Measurements from ENCODE around the gene STAT5A. TPM values are rescaled to one million over a fixed set of nuclear protein-coding genes. Genes with fewer than 3 reads are reported as not detected.

Gene STAT5A
- total and polyA plus RNA-seq, 9 of the 15 experiments (the other 6 are each of a cell fraction or from before 2014, with no cell fraction given): 79.9 to 415 (median 196) TPM

- TF ChIP-seq ZNF639 (CRISPR knock-in tag; conservative IDR thresholded peaks at IDR 0.05 in 1 of 2, IDR thresholded peaks at IDR 0.05 in 1 of 2) (peak in 1 of 2 experiments; percentile 4; a peak in 1 of 4 replicates), ZFX (CRISPR knock-in tag; IDR thresholded peaks at IDR 0.05) (peak; percentile 11; the same call in 1 of the 2 replicates), JUND (IDR thresholded peaks at IDR 0.05; ENCODE audit: borderline replicate concordance, low read depth, low read length) (peak; percentile 25; the same call in 1 of the 2 replicates), JUND (tag; IDR thresholded peaks at IDR 0.05; ENCODE audit: borderline replicate concordance, low read depth, low read length) (no peak), ZNF592 (IDR thresholded peaks at IDR 0.05) (0 out of 2 replicates have a peak, but pooled peaks have one; percentile 6), BACH1 (tag; IDR thresholded peaks at IDR 0.05) (no peak), CGGBP1 (CRISPR knock-in tag; IDR thresholded peaks at IDR 0.05) (no peak), CREM (IDR thresholded peaks at IDR 0.05; ENCODE audit: low read depth) (peak; percentile 43; the same call in 1 of the 2 replicates), GATA2 (CRISPR knock-in tag; IDR thresholded peaks at IDR 0.05) (no peak), POLR2A (conservative IDR thresholded peaks at IDR 0.05) (peak; percentile 92), DDX20 (tag; IDR thresholded peaks at IDR 0.05; ENCODE audit: low read depth) (no peak), TCF3 (CRISPR knock-in tag; IDR thresholded peaks at IDR 0.05) (no peak), TRIM25 (IDR thresholded peaks at IDR 0.05; ENCODE audit: borderline replicate concordance) (0 out of 2 replicates have a peak, but pooled peaks have one; percentile 86), AFF4 (CRISPR knock-in tag; IDR thresholded peaks at IDR 0.05) (no peak; the same call in 1 of the 2 replicates), ZFPM2 (CRISPR knock-in tag; IDR thresholded peaks at IDR 0.05) (no peak)
These were observed 12.6 kb upstream of the STAT5A start (continued) for GRCh38 chr17:42275527-42276358.

All from K562 (cell line).